Testis (tissue), 3 donors: Measurements from ENCODE around the gene CADM1. TPM values are rescaled to one million over a fixed set of nuclear protein-coding genes. Genes with fewer than 3 reads are reported as not detected.

Experiments
- DNase-seq: peaks from one replicate; pipeline ENCODE4 v3.0.0-alpha.2; 2019
- H3K27ac ChIP-seq, 2 donors: fragments of 200-600 bp; sonication (generic); one replicate each; pipeline ENCODE4 v1.5.1; 2019
- H3K27me3 ChIP-seq: fragments of 200-600 bp; sonication (generic); one replicate; pipeline ENCODE4 v1.5.1; 2019
- H3K36me3 ChIP-seq: fragments of 200-600 bp; sonication (generic); one replicate; pipeline ENCODE4 v1.5.1; 2017; ENCODE audit warnings: low read depth; ENCODE audit errors: missing control alignments
- H3K4me1 ChIP-seq: fragments of 200-600 bp; sonication (generic); one replicate; pipeline ENCODE4 v1.5.1; 2019
- H3K4me3 ChIP-seq, 2 donors: fragments of 200-600 bp; sonication (generic); one replicate each; pipeline ENCODE4 v1.5.1; 2017 to 2019
- H3K9me3 ChIP-seq: fragments of 200-600 bp; sonication (generic); one replicate; pipeline ENCODE4 v1.5.1; 2017
- CTCF ChIP-seq, 3 experiments: fragments of 450-650 bp in 2 of 3; fragments of 200-600 bp in 1 of 3; sonication (generic) in 1 of 3; IDR thresholded peaks; one replicate each; pipeline ENCODE4 v1.5.1; 2016 to 2019; ENCODE audit warnings: antibody characterized with exemption in 3 of 3, mild to moderate bottlenecking in 2 of 3, moderate library complexity in 1 of 3
- POLR2A ChIP-seq: fragments of 450-650 bp; IDR thresholded peaks from one replicate; pipeline ENCODE4 v1.6.1; 2017; ENCODE audit warnings: antibody characterized with exemption, mild to moderate bottlenecking, moderate library complexity
- WGBS, 2 donors: methylation state at CpG; one replicate each; pipeline ENCODE4 v1.1.5; 2018; 5-methylcytosine and 5-hydroxymethylcytosine counted together
- intact Hi-C: fragments of 100-400 bp; cut with DNase I; formaldehyde crosslinking; loops from one replicate; pipeline ENCODE4 v1.15.1; 2023; ENCODE audit warnings: low total_unique reads
- polyA plus RNA-seq: library from polyadenylated mRNA; stranded (reverse); fragments of 350-450 nt; fragmentation: Illumina TruSeq; extraction: RNeasy Lipid Tissue Mini Kit (QIAGEN cat#74804); gene quantifications from one replicate; pipeline ENCODE4 v1.2.3, GENCODE V29; 2014; ENCODE audit warnings: low read depth, low replicate concordance; ENCODE audit not compliant: insufficient read depth
- total RNA-seq, 2 donors: library from RNA; depleted of rRNA; stranded (reverse); fragments of >200 nt; gene quantifications; one replicate each; pipeline ENCODE4 v1.2.3, GENCODE V29; 2016

CADM1 gene
- total and polyA plus RNA-seq, 3 donors from 2014 or later = 135 to 230 (median 216) TPM

DNA sequence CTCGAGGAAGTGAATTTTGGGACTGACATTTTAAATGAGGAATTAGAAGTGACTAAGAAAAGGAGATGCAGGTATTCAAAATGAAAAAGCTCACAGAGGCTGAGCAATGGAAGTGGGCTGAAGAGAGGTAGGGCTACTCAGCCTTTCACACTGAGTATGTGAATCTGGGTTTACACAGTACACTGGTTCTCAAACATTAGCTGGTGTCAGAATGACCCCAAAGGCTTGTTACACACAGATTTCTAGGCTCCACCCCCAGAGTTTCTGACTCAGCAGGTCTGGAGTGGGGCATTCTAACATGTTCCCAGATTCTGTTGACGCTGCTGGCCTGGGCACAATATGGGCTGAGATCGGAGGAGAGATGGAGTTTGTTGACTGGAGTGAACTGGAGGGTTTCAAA, 32.8 kb downstream of the CADM1 start:
- intact Hi-C loops = no loop called here
- Histone ChIP-seq H3K9me3 (no peaks in the 10 kb centered on the region), H3K36me3 (no peaks in the 10 kb centered on the region), H3K4me1 (no peaks in the 10 kb centered on the region), H3K27ac (no peak overlapping the region), H3K4me3 (no peak overlapping the region), H3K27me3 (no peaks in the 10 kb centered on the region)
- WGBS, 2 donors = 89 to 91% methylated on average over 3 of the region's 3 CpGs
- no peak for DNase-seq
- TF ChIP-seq CTCF (IDR thresholded peaks at IDR 0.05) (no peak), POLR2A (no peak)

DNA sequence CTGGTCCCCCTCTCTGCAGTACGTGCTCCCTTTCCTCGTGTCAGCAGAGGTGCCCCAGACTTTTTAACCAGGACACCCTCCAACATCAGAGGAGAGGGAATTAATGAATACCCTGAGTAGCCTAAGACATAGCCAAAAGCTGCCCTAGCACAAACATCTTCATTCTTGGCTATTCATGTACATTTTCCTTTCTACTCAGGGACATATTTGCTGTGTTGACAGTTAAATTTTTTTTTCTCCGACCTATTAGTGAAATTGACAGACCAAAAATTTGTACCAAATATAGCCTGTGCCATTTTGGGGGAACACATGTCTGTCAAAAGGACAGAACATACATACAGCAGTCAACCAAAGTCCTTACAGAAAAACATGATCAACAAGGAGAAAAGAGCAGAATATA, 33.3 kb downstream of the CADM1 start:
- intact Hi-C loops = no loop called here
- H3K36me3 ChIP-seq = no peaks in the 10 kb centered on the region
- no peak overlapping the region for H3K27ac ChIP-seq
- H3K27me3 ChIP-seq = no peaks in the 10 kb centered on the region
- H3K4me1 ChIP-seq = no peaks in the 10 kb centered on the region
- no peak for DNase-seq
- 91 to 93% methylated on average over 3 of the region's 3 CpGs for WGBS, 2 donors
- no peak overlapping the region for H3K4me3 ChIP-seq
- no peaks in the 10 kb centered on the region for H3K9me3 ChIP-seq
- TF ChIP-seq CTCF (IDR thresholded peaks at IDR 0.05) (no peak), POLR2A (no peak)

- intact Hi-C loops = no loop called here
- TF ChIP-seq CTCF (IDR thresholded peaks at IDR 0.05) (no peak), POLR2A (no peak)
- Histone ChIP-seq H3K36me3 (no peaks in the 10 kb centered on the region), H3K27ac (no peak overlapping the region), H3K27me3 (no peaks in the 10 kb centered on the region), H3K4me3 (no peak overlapping the region), H3K4me1 (no peaks in the 10 kb centered on the region), H3K9me3 (no peaks in the 10 kb centered on the region)
- DNase-seq = no peak
- 78 to 83% methylated on average over 3 of the region's 3 CpGs for WGBS, 2 donors
These were observed 34.9 kb downstream of the CADM1 start for GRCh38 chr11:115469361-115469760.

- H3K27me3 ChIP-seq = no peaks in the 10 kb centered on the region
These were observed 38.1 kb downstream of the CADM1 start for GRCh38 chr11:115466122-115466521.

More at GRCh38 chr11:115466122-115466521, 38.1 kb downstream of the CADM1 start:
- no peak for DNase-seq
- Histone ChIP-seq H3K4me1 (no peaks in the 10 kb centered on the region), H3K4me3 (no peak overlapping the region), H3K36me3 (no peaks in the 10 kb centered on the region), H3K9me3 (no peaks in the 10 kb centered on the region), H3K27ac (no peak overlapping the region)
- TF ChIP-seq CTCF (IDR thresholded peaks at IDR 0.05) (no peak), POLR2A (no peak)
- WGBS, 2 donors = 83% methylated on average over 3 of the region's 3 CpGs
- intact Hi-C loops = no loop called here
